ENCODE results near the gene CAV1.

CAV1 gene

GRCh38 chr7:116549370-116549769 lies 24.5 kb downstream of the CAV1 start:
- no peaks in the 10 kb centered on the region for H3K9me3 ChIP-seq (ENCODE audit: control insufficient read depth, low read depth, low read length)
- no peak overlapping the region for H3K4me3 ChIP-seq (ENCODE audit: low read length)
- H3K4me1 ChIP-seq (ENCODE audit: control insufficient read depth, low read depth, low read length) = no peaks in the 10 kb centered on the region
- no peak overlapping the region for H3K27ac ChIP-seq (ENCODE audit: low read length)
- no peak overlapping the region for H3K9ac ChIP-seq (ENCODE audit: low read length)
- H3K36me3 ChIP-seq (ENCODE audit: control insufficient read depth, low read depth, low read length) = no peaks in the 10 kb centered on the region
- H3K27me3 ChIP-seq (ENCODE audit: control insufficient read depth, insufficient read depth, low read length) = no peaks in the 10 kb centered on the region

DNA sequence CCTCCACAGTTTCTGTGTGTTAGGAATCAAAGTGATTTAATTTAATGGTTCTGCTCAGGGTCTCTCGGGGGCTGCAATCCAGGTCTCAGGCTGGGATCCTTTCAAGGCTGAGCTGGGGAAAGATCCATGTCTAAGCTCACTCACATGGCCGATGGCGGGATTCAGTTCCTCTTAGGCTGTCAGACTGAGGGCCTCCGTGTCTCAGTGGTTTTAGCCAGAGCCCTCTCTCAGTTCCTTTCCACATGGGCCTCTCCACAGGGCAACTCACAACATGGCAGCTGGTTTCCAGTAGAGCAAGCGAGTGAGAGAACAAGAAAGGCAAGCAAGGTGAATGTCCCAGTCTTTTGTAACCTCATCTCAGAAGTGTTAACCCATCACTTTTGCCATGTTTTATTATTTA lies 26.9 kb downstream of the CAV1 start:
- Histone ChIP-seq H3K9me3 (ENCODE audit: control insufficient read depth, low read depth, low read length) (no peaks in the 10 kb centered on the region), H3K9ac (ENCODE audit: low read length) (no peak overlapping the region), H3K4me1 (ENCODE audit: control insufficient read depth, low read depth, low read length) (no peaks in the 10 kb centered on the region)

DNA sequence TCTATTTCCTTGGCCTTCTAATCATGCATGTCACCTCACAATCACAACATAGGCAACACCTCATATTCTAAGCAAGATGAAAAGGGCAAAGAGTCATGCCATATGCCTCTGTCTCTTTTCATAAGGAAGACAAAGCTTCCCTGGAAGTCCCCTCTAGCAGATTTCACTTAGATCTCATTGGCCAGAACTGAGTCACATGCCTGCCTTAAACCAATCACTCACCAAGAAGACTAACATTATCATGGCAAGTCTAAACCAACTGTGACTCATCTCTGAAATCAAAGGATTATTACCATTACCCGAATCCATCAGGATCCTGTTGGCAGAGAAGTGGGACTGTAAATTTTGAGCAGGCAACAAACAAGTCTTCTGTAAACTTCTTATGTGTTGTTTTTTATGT lies 27.8 kb downstream of the CAV1 start:
- no peaks in the 10 kb centered on the region for H3K36me3 ChIP-seq (ENCODE audit: control insufficient read depth, low read depth, low read length)
- H3K9ac ChIP-seq (ENCODE audit: low read length) = no peak overlapping the region
- no peaks in the 10 kb centered on the region for H3K27me3 ChIP-seq (ENCODE audit: control insufficient read depth, insufficient read depth, low read length)
- H3K4me3 ChIP-seq (ENCODE audit: low read length) = no peak overlapping the region
- no peaks in the 10 kb centered on the region for H3K4me1 ChIP-seq (ENCODE audit: control insufficient read depth, low read depth, low read length)
- H3K9me3 ChIP-seq (ENCODE audit: control insufficient read depth, low read depth, low read length) = no peaks in the 10 kb centered on the region
- H3K27ac ChIP-seq (ENCODE audit: low read length) = no peak overlapping the region

More for the DNA sequence above, 26.9 kb downstream of the CAV1 start:
- Histone ChIP-seq H3K27ac (ENCODE audit: low read length) (no peak overlapping the region), H3K36me3 (ENCODE audit: control insufficient read depth, low read depth, low read length) (no peaks in the 10 kb centered on the region), H3K4me3 (ENCODE audit: low read length) (no peak overlapping the region), H3K27me3 (ENCODE audit: control insufficient read depth, insufficient read depth, low read length) (no peaks in the 10 kb centered on the region)

DNA sequence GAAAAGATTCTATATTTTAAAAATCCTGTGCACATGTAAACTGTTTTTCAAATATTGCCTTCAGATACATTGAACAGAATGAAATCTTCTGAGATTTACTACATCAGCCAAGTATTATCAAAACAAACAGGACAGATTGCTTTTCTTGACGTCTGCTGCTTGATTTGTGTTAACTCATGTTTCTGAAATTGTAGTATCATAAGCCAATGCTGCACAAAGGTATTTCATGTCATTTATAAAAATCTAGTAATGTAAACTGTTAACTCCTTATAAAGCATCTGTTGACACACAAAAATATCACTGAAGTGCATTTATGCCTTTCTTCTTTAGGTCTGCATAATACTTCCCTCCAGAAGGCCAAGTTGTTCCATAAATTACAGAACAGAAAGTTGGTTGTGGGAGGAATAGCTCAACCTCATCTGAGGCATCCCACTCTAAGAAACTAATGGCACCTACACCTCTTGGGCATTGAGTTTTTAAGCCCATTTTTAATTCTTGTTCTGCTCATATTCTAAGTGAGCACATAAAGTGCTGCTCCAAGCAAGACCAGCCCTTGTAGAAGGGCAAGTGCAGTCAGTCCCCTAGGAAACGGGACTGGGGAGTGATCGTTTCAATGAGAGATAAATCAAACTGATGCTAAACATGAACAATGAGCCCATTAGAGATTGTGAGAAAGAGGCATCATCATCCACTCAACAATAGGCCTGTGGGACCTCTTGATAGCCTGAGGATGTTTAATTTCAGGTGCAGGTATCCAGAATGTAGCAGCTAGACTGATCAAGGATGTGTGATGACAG lies 28.5 kb downstream of the CAV1 start:
- Histone ChIP-seq H3K36me3 (ENCODE audit: control insufficient read depth, low read depth, low read length) (no peaks in the 10 kb centered on the region), H3K9ac (ENCODE audit: low read length) (no peak overlapping the region), H3K9me3 (ENCODE audit: control insufficient read depth, low read depth, low read length) (no peaks in the 10 kb centered on the region), H3K27me3 (ENCODE audit: control insufficient read depth, insufficient read depth, low read length) (no peaks in the 10 kb centered on the region), H3K27ac (ENCODE audit: low read length) (no peak overlapping the region), H3K4me3 (ENCODE audit: low read length) (no peak overlapping the region), H3K4me1 (ENCODE audit: control insufficient read depth, low read depth, low read length) (no peaks in the 10 kb centered on the region)

DNA sequence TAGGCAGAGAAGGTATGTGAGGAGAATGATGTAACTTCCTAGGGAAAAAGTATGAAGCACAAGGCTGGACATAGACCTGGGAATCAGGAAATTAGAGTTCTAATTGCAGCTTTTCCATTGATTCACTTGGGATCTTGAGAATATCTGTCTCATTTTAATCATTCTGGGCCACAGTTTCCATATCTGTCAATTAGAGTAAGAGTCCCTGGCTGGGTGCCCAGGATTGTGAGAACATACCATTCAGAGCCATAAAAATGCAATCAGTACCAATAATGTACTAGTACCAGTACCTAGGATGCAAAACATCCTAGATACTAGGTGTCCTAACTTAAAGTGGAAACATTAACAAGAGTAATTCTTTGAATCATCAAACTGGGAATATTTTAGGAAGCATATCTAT lies 29.6 kb downstream of the CAV1 start:
- Histone ChIP-seq H3K27ac (ENCODE audit: low read length) (no peak overlapping the region), H3K9ac (ENCODE audit: low read length) (no peak overlapping the region), H3K27me3 (ENCODE audit: control insufficient read depth, insufficient read depth, low read length) (no peaks in the 10 kb centered on the region), H3K9me3 (ENCODE audit: control insufficient read depth, low read depth, low read length) (no peaks in the 10 kb centered on the region), H3K4me3 (ENCODE audit: low read length) (no peak overlapping the region), H3K36me3 (ENCODE audit: control insufficient read depth, low read depth, low read length) (no peaks in the 10 kb centered on the region), H3K4me1 (ENCODE audit: control insufficient read depth, low read depth, low read length) (no peaks in the 10 kb centered on the region)

DNA sequence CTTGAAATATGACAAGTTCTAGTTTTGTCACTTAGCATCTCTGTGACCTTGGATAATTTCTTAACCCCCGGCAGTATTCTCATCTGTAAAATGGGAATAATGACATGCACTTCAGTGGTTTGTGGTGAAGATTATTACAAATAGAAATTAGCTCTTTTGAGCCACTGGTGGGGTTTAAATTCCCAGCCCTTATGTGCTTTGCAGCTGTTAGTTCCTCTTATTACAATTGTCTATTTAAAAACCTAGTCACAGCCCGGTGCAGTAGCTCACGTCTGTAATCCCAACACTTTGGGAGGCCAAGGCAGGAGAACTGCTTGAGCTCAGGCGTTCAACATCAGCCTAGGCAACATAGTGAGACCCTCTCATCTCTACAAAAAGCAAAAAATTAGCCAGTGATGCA lies 30.1 kb downstream of the CAV1 start:
- no peaks in the 10 kb centered on the region for H3K4me1 ChIP-seq (ENCODE audit: control insufficient read depth, low read depth, low read length)
- no peaks in the 10 kb centered on the region for H3K9me3 ChIP-seq (ENCODE audit: control insufficient read depth, low read depth, low read length)
- no peaks in the 10 kb centered on the region for H3K36me3 ChIP-seq (ENCODE audit: control insufficient read depth, low read depth, low read length)
- H3K27me3 ChIP-seq (ENCODE audit: control insufficient read depth, insufficient read depth, low read length) = no peaks in the 10 kb centered on the region
- no peak overlapping the region for H3K4me3 ChIP-seq (ENCODE audit: low read length)
- no peak overlapping the region for H3K27ac ChIP-seq (ENCODE audit: low read length)
- no peak overlapping the region for H3K9ac ChIP-seq (ENCODE audit: low read length)

GRCh38 chr7:116557066-116557585 lies 32.3 kb downstream of the CAV1 start:
- Histone ChIP-seq H3K27ac (ENCODE audit: low read length) (no peak overlapping the region), H3K9ac (ENCODE audit: low read length) (no peak overlapping the region), H3K36me3 (ENCODE audit: control insufficient read depth, low read depth, low read length) (no peaks in the 10 kb centered on the region), H3K27me3 (ENCODE audit: control insufficient read depth, insufficient read depth, low read length) (no peaks in the 10 kb centered on the region), H3K9me3 (ENCODE audit: control insufficient read depth, low read depth, low read length) (no peaks in the 10 kb centered on the region), H3K4me3 (ENCODE audit: low read length) (no peak overlapping the region), H3K4me1 (ENCODE audit: control insufficient read depth, low read depth, low read length) (no peaks in the 10 kb centered on the region)

GRCh38 chr7:116557901-116558300 lies 33.1 kb downstream of the CAV1 start:
- Histone ChIP-seq H3K27ac (ENCODE audit: low read length) (no peak overlapping the region), H3K27me3 (ENCODE audit: control insufficient read depth, insufficient read depth, low read length) (no peaks in the 10 kb centered on the region), H3K36me3 (ENCODE audit: control insufficient read depth, low read depth, low read length) (no peaks in the 10 kb centered on the region), H3K4me3 (ENCODE audit: low read length) (no peak overlapping the region), H3K4me1 (ENCODE audit: control insufficient read depth, low read depth, low read length) (no peaks in the 10 kb centered on the region), H3K9me3 (ENCODE audit: control insufficient read depth, low read depth, low read length) (no peaks in the 10 kb centered on the region), H3K9ac (ENCODE audit: low read length) (no peak overlapping the region)

- Histone ChIP-seq H3K4me3 (ENCODE audit: low read length) (no peak overlapping the region), H3K4me1 (ENCODE audit: control insufficient read depth, low read depth, low read length) (no peaks in the 10 kb centered on the region), H3K36me3 (ENCODE audit: control insufficient read depth, low read depth, low read length) (no peaks in the 10 kb centered on the region), H3K9me3 (ENCODE audit: control insufficient read depth, low read depth, low read length) (no peaks in the 10 kb centered on the region), H3K27me3 (ENCODE audit: control insufficient read depth, insufficient read depth, low read length) (no peaks in the 10 kb centered on the region), H3K27ac (ENCODE audit: low read length) (no peak overlapping the region), H3K9ac (ENCODE audit: low read length) (no peak overlapping the region)
These were observed 35.5 kb downstream of the CAV1 start for GRCh38 chr7:116560021-116560970.

- Histone ChIP-seq H3K9ac (ENCODE audit: low read length) (no peak overlapping the region), H3K27me3 (ENCODE audit: control insufficient read depth, insufficient read depth, low read length) (no peaks in the 10 kb centered on the region), H3K4me3 (ENCODE audit: low read length) (no peak overlapping the region), H3K27ac (ENCODE audit: low read length) (no peak overlapping the region), H3K4me1 (ENCODE audit: control insufficient read depth, low read depth, low read length) (no peaks in the 10 kb centered on the region), H3K9me3 (ENCODE audit: control insufficient read depth, low read depth, low read length) (no peaks in the 10 kb centered on the region), H3K36me3 (ENCODE audit: control insufficient read depth, low read depth, low read length) (no peaks in the 10 kb centered on the region)
These were observed 37.1 kb downstream of the CAV1 start for GRCh38 chr7:116561697-116562483.

GRCh38 chr7:116562529-116563121 lies 37.8 kb downstream of the CAV1 start:
- Histone ChIP-seq H3K4me3 (ENCODE audit: low read length) (no peak overlapping the region), H3K4me1 (ENCODE audit: control insufficient read depth, low read depth, low read length) (no peaks in the 10 kb centered on the region), H3K9me3 (ENCODE audit: control insufficient read depth, low read depth, low read length) (no peaks in the 10 kb centered on the region), H3K36me3 (ENCODE audit: control insufficient read depth, low read depth, low read length) (no peaks in the 10 kb centered on the region), H3K27me3 (ENCODE audit: control insufficient read depth, insufficient read depth, low read length) (no peaks in the 10 kb centered on the region), H3K27ac (ENCODE audit: low read length) (no peak overlapping the region), H3K9ac (ENCODE audit: low read length) (no peak overlapping the region)
